Ishikawa (cell line): ENCODE results near the gene RAPSN.

Source experiments
- EP300 ChIP-seq: IDR thresholded peaks from 2 replicates; pipeline ENCODE4 v1.6.1; 2012; ENCODE audit warnings: borderline replicate concordance
- RAD21 ChIP-seq: IDR thresholded peaks from 2 replicates; pipeline ENCODE4 v1.6.1; 2012; ENCODE audit warnings: low read depth
- TCF12 ChIP-seq: IDR thresholded peaks from 2 replicates; pipeline ENCODE4 v1.6.1; 2012; ENCODE audit warnings: low read depth
- YY1 ChIP-seq: IDR thresholded peaks from 2 replicates; pipeline ENCODE4 v1.6.1; 2012; ENCODE audit warnings: low read depth
- TF ChIP-seq, protein P1 (sequence below): IDR thresholded peaks from 2 replicates; pipeline ENCODE4 v1.6.1; 2012
- TF ChIP-seq, protein P2 (sequence below): IDR thresholded peaks from 2 replicates; pipeline ENCODE4 v1.6.1; 2012; ENCODE audit warnings: low read depth, mild to moderate bottlenecking

DNA sequence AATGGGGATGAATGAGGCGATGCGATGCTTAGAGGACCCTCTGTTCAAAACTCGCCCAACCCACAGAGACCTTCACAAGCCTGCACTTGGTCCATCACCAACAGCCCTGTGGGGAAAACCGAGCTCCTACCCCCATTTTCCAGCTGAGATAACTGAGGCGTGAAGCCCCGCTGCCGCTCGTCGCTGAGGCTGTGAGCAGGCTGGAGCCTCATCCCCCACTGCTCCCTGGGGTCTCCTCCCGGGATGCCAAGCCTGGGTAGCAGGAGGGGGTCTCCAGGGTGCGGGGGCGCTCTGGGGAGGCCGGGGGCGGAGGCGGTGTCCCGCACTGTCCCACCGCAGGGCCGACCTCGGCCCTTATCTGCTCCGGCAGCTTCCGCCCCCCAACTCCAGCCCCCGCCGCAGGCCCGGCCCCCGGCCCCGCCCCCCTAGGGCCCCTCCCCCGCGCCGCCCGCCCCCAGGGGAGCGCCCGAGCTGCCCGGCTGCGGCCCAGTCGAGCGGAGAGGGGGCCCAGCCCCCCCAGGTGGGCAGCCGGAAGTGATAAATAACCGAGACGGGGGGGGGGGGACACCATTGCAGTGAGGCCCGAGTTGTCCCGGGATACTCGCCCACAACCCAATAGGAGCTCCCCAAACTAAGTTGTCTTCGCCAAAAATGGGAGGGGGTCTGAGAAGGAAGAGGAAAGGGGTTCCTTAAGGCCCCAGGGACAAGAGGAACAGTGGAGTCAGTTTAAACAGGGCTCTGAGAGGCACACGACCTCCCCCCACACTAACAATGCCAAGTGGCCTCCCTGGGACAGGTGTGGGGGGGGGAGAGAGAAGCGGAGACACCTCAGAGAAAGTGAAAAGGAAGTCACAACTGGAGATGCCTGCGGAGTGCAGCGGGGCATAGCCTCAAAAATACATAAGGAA, 48.8 kb downstream of the RAPSN start:
- no peak for TF ChIP-seq TCF12
- TF ChIP-seq RAD21: no peak
- no peak for TF ChIP-seq EP300
- TF ChIP-seq, protein P1, sequence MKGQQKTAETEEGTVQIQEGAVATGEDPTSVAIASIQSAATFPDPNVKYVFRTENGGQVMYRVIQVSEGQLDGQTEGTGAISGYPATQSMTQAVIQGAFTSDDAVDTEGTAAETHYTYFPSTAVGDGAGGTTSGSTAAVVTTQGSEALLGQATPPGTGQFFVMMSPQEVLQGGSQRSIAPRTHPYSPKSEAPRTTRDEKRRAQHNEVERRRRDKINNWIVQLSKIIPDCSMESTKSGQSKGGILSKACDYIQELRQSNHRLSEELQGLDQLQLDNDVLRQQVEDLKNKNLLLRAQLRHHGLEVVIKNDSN: no peak
- TF ChIP-seq, protein P2, sequence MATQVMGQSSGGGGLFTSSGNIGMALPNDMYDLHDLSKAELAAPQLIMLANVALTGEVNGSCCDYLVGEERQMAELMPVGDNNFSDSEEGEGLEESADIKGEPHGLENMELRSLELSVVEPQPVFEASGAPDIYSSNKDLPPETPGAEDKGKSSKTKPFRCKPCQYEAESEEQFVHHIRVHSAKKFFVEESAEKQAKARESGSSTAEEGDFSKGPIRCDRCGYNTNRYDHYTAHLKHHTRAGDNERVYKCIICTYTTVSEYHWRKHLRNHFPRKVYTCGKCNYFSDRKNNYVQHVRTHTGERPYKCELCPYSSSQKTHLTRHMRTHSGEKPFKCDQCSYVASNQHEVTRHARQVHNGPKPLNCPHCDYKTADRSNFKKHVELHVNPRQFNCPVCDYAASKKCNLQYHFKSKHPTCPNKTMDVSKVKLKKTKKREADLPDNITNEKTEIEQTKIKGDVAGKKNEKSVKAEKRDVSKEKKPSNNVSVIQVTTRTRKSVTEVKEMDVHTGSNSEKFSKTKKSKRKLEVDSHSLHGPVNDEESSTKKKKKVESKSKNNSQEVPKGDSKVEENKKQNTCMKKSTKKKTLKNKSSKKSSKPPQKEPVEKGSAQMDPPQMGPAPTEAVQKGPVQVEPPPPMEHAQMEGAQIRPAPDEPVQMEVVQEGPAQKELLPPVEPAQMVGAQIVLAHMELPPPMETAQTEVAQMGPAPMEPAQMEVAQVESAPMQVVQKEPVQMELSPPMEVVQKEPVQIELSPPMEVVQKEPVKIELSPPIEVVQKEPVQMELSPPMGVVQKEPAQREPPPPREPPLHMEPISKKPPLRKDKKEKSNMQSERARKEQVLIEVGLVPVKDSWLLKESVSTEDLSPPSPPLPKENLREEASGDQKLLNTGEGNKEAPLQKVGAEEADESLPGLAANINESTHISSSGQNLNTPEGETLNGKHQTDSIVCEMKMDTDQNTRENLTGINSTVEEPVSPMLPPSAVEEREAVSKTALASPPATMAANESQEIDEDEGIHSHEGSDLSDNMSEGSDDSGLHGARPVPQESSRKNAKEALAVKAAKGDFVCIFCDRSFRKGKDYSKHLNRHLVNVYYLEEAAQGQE: no peak
- TF ChIP-seq YY1: no peak
